ENCODE data around the gene KIAA0753.

KIAA0753 gene

GRCh38 chr17:6531575-6531974 is 108.9 kb downstream of the KIAA0753 start:
- H3K4me3 ChIP-seq (ENCODE audit: low read depth, low read length), result no peak overlapping the region
- POLR2A ChIA-PET, result no interaction called here
- no peak for DNase-seq (ENCODE audit: low read depth, low spot score)
- CTCF ChIA-PET, result no interaction called here
- TF ChIP-seq CTCF (IDR thresholded peaks at IDR 0.05; ENCODE audit: insufficient read depth, low read length, missing control alignments), result no peak

GRCh38 chr17:6530324-6530920 is 110.1 kb downstream of the KIAA0753 start:
- TF ChIP-seq CTCF (IDR thresholded peaks at IDR 0.05; ENCODE audit: insufficient read depth, low read length, missing control alignments), result no peak
- CTCF ChIA-PET, result no interaction called here

GRCh38 chr17:6528557-6528956 is 112.0 kb downstream of the KIAA0753 start:
- POLR2A ChIA-PET, result no interaction called here
- no peak for DNase-seq (ENCODE audit: low read depth, low spot score)
- CTCF ChIA-PET, result no interaction called here
- no peak overlapping the region for H3K4me3 ChIP-seq (ENCODE audit: low read depth, low read length)
- TF ChIP-seq CTCF (IDR thresholded peaks at IDR 0.05; ENCODE audit: insufficient read depth, low read length, missing control alignments), result no peak

More at GRCh38 chr17:6530324-6530920, 110.1 kb downstream of the KIAA0753 start:
- POLR2A ChIA-PET, result no interaction called here
- DNase-seq (ENCODE audit: low read depth, low spot score), result no peak
- H3K4me3 ChIP-seq (ENCODE audit: low read depth, low read length), result no peak overlapping the region
